A673 (cell line): ENCODE measurements around the gene CELF1. TPM values are rescaled to one million over a fixed set of nuclear protein-coding genes. Genes with fewer than 3 reads are reported as not detected.
"Not testable (repeated sequence)": the region's sequence is repeated elsewhere in the genome, so short reads cannot be mapped to it uniquely, and the experiment has no call there.

Experiments
- BruUV-seq: library from RNA; stranded (reverse); fragments of 400-500 nt; replicated peaks from 2 replicates; lab custom pipeline; 2021; lab: Mats Ljungman, UMichigan
- CTCF ChIA-PET: fragments of 300-600 bp; sonication (Branson Sonifier 250); formaldehyde crosslinking; loops from one replicate; lab custom pipeline; 2022; ENCODE audit warnings: antibody characterized with exemption; lab: Charles Lee
- POLR2A ChIA-PET: fragments of 300-600 bp; sonication (Branson Sonifier 250); formaldehyde crosslinking; loops from one replicate; lab custom pipeline; 2022; ENCODE audit warnings: antibody characterized with exemption; ENCODE audit not compliant: low non-redundant PET; lab: Charles Lee
- DNase-seq: peaks from one replicate; pipeline ENCODE4 v3.0.0-alpha.2; 2015; ENCODE audit warnings: low spot score
- H3K27ac ChIP-seq: fragments of 200-600 bp; sonication (generic); 2 replicates; pipeline ENCODE4 v1.5.1; 2016; ENCODE audit warnings: mixed run types, low read depth, mild to moderate bottlenecking, mixed read lengths, antibody characterized with exemption, low read length; ENCODE audit not compliant: poor library complexity, severe bottlenecking
- H3K27me3 ChIP-seq: fragments of 200-600 bp; sonication (generic); replicated peaks from 2 replicates; pipeline ENCODE4 v1.6.1; 2017; ENCODE audit warnings: mixed run types, low read depth, mild to moderate bottlenecking, mixed read lengths, antibody characterized with exemption, low read length; ENCODE audit not compliant: insufficient read depth, poor library complexity
- H3K36me3 ChIP-seq: fragments of 200-600 bp; sonication (generic); 2 replicates; pipeline ENCODE4 v1.6.1; 2016; ENCODE audit warnings: mixed run types, mild to moderate bottlenecking, mixed read lengths, antibody characterized with exemption, low read length; ENCODE audit not compliant: insufficient read depth, poor library complexity, severe bottlenecking
- H3K4me1 ChIP-seq: fragments of 200-600 bp; sonication (generic); 2 replicates; pipeline ENCODE4 v1.6.1; 2017; ENCODE audit warnings: mixed run types, mild to moderate bottlenecking, mixed read lengths, antibody characterized with exemption, low read length; ENCODE audit not compliant: insufficient read depth, poor library complexity, severe bottlenecking
- H3K4me3 ChIP-seq: fragments of 200-600 bp; sonication (generic); 2 replicates; pipeline ENCODE4 v1.5.1; 2016; ENCODE audit warnings: low read depth, mixed run types, mild to moderate bottlenecking, mixed read lengths, low read length; ENCODE audit not compliant: poor library complexity, severe bottlenecking
- H3K9me3 ChIP-seq: fragments of 200-600 bp; sonication (generic); 2 replicates; pipeline ENCODE4 v1.6.1; 2016; ENCODE audit warnings: mixed run types, low read depth, mild to moderate bottlenecking, mixed read lengths, antibody characterized with exemption, low read length; ENCODE audit not compliant: poor library complexity, severe bottlenecking
- CTCF ChIP-seq: fragments of 300-800, 200-600 bp; sonication (generic); conservative IDR thresholded peaks from 2 replicates; pipeline ENCODE4 v1.5.1; 2017; ENCODE audit warnings: low read depth, mild to moderate bottlenecking, antibody characterized with exemption, low read length, moderate library complexity, mixed read lengths
- EZH2 ChIP-seq: fragments of 200-600 bp; sonication (generic); IDR thresholded peaks from 2 replicates; pipeline ENCODE4 v1.6.1; 2017; ENCODE audit warnings: borderline replicate concordance, low read depth, mild to moderate bottlenecking, mixed read lengths, antibody characterized with exemption, low read length; ENCODE audit not compliant: poor library complexity, severe bottlenecking
- intact Hi-C: fragments of 100-400 bp; cut with micrococcal nuclease; formaldehyde crosslinking; loops from one replicate; pipeline ENCODE4 v1.10.0; 2022; ENCODE audit not compliant: unreplicated experiment
- total RNA-seq: library from RNA; stranded (reverse); gene quantifications from 2 replicates; pipeline ENCODE4 v1.2.3, GENCODE V29; 2021

Gene CELF1
- total RNA-seq, 1 experiment from 2014 or later: 257 TPM

- intact Hi-C loops: no loop called here
- H3K9me3 ChIP-seq: no peaks in the 10 kb centered on the region
- peaks cover 21% of the 10 kb centered on the region for H3K36me3 ChIP-seq
- no peaks in the 10 kb centered on the region for H3K27me3 ChIP-seq
- BruUV-seq: no TSS peak
- ChIA-PET POLR2A (no interaction called here), CTCF (interaction anchor here (0.6 kb wide), 1 partner anchor 75 kb away, joined by 3 read pairs; no protein-coding TSS in a partner anchor)
- no peak overlapping the region for H3K27ac ChIP-seq
- peaks cover 23% of the 10 kb centered on the region for H3K4me1 ChIP-seq
- DNase-seq: no peak
- TF ChIP-seq CTCF (no peak), EZH2 (no peak)
- H3K4me3 ChIP-seq: no peak overlapping the region
Measured at GRCh38 chr11:47461876-47462275, 91.1 kb downstream of the CELF1 start.

GRCh38 chr11:47460571-47461235 lies 92.2 kb downstream of the CELF1 start:
- Histone ChIP-seq H3K27ac (no peak overlapping the region), H3K9me3 (no peaks in the 10 kb centered on the region), H3K4me3 (no peak overlapping the region), H3K36me3 (peaks cover 19% of the 10 kb centered on the region), H3K27me3 (no peaks in the 10 kb centered on the region), H3K4me1 (peaks cover 12% of the 10 kb centered on the region)
- POLR2A ChIA-PET: no interaction called here
- no peak for TF ChIP-seq EZH2
- no peak for TF ChIP-seq CTCF
- CTCF ChIA-PET: interaction anchor here (0.5 kb wide), 1 partner anchor 60 kb away, joined by 6 read pairs; no protein-coding TSS in a partner anchor
- BruUV-seq: TSS peak; percentile 12
- intact Hi-C loops: no loop called here
- no peak for DNase-seq

- H3K4me1 ChIP-seq, H3K27ac ChIP-seq, H3K9me3 ChIP-seq, BruUV-seq, H3K4me3 ChIP-seq, H3K36me3 ChIP-seq, H3K27me3 ChIP-seq: not testable (repeated sequence)
- peak; percentile 99 for TF ChIP-seq CTCF
- intact Hi-C loops: loop anchor here (1.0 to 5.0 kb wide), 2 partner anchors 80 to 277 kb away; partner anchors contain the start of gene ARFGAP2
- peak; percentile 96 for DNase-seq
- CTCF ChIA-PET: interaction anchor here (0.5 to 1.1 kb wide), 39 partner anchors 8 to 1093 kb away, joined by 3 to 23 read pairs (median 4); partner anchors contain the start of gene AGBL2
- POLR2A ChIA-PET: interaction anchor here (0.6 to 1.0 kb wide), 7 partner anchors 13 to 275 kb away, joined by 3 to 11 read pairs (median 7); no protein-coding TSS in a partner anchor
Measured at GRCh38 chr11:47454258-47454671, 98.7 kb downstream of the CELF1 start.
